Fibroblast of lung (primary cell): ENCODE results near the gene ADD3. TPM values are rescaled to one million over a fixed set of nuclear protein-coding genes. Genes with fewer than 3 reads are reported as not detected.

Experiments
- DNase-seq, 2 donors: peaks; one replicate each; pipeline versions ENCODE4 v3.0.0 to v3.0.0-alpha.2; 2010; ENCODE audit warnings: low read depth in 2 of 2
- H2AFZ ChIP-seq: 2 replicates; pipeline ENCODE4 v1.5.1; 2012; ENCODE audit warnings: low read length, control low read depth, inconsistent platforms
- H3K27ac ChIP-seq: 2 replicates; pipeline ENCODE4 v1.5.1; 2011; ENCODE audit warnings: low read length, control low read depth; ENCODE audit not compliant: insufficient read depth
- H3K27me3 ChIP-seq: 2 replicates; pipeline ENCODE4 v1.5.1; 2011; ENCODE audit warnings: mild to moderate bottlenecking, low read length; ENCODE audit not compliant: control insufficient read depth, insufficient read depth
- H3K36me3 ChIP-seq: 2 replicates; pipeline ENCODE4 v1.5.1; 2011; ENCODE audit warnings: low read length; ENCODE audit not compliant: control insufficient read depth, insufficient read depth
- H3K4me1 ChIP-seq: 2 replicates; pipeline ENCODE4 v1.5.1; 2011; ENCODE audit warnings: low read length; ENCODE audit not compliant: control insufficient read depth, insufficient read depth; ENCODE audit errors: extremely low read depth
- H3K4me2 ChIP-seq: 2 replicates; pipeline ENCODE4 v1.5.1; 2011; ENCODE audit warnings: low read length, control low read depth; ENCODE audit not compliant: insufficient read depth; ENCODE audit errors: extremely low read depth
- H3K4me3 ChIP-seq, 4 experiments: fragments of 200-600 bp in 1 of 4; sonication (generic) in 1 of 4; replicated peaks in 1 of 4; 2 replicates each; pipeline ENCODE4 v1.5.1; 2011 to 2016; ENCODE audit warnings: low read length in 4 of 4, low read depth in 3 of 4, mild to moderate bottlenecking in 3 of 4, control low read depth in 2 of 4, inconsistent platforms in 1 of 4, mixed read lengths in 1 of 4; ENCODE audit not compliant: insufficient read depth in 1 of 4; ENCODE audit errors: control extremely low read depth in 1 of 4
- H3K79me2 ChIP-seq: 2 replicates; pipeline ENCODE4 v1.5.1; 2012; ENCODE audit warnings: mild to moderate bottlenecking, low read length, inconsistent platforms; ENCODE audit not compliant: control insufficient read depth, insufficient read depth
- H3K9ac ChIP-seq: 2 replicates; pipeline ENCODE4 v1.5.1; 2011; ENCODE audit warnings: mild to moderate bottlenecking, low read length, control low read depth; ENCODE audit not compliant: insufficient read depth
- H3K9me3 ChIP-seq: 2 replicates; pipeline ENCODE4 v1.5.1; 2012; ENCODE audit warnings: low read depth, low read length; ENCODE audit not compliant: control insufficient read depth, insufficient read depth
- H4K20me1 ChIP-seq: 2 replicates; pipeline ENCODE4 v1.5.1; 2011; ENCODE audit warnings: low read length; ENCODE audit not compliant: control insufficient read depth, insufficient read depth; ENCODE audit errors: extremely low read depth
- EZH2 ChIP-seq: IDR thresholded peaks from 2 replicates; pipeline ENCODE4 v1.5.1; 2012; ENCODE audit warnings: low read length, control low read depth, mild to moderate bottlenecking; ENCODE audit errors: missing control alignments
- polyA plus RNA-seq, 2 donors: library from polyadenylated mRNA; depleted of rRNA in 1 of 2; stranded (reverse) in 1 of 2; unstranded in 1 of 2; fragments of >200 nt; gene quantifications; 2 replicates each; pipeline ENCODE4 v1.2.1, GENCODE V29; 2011 to 2012; ENCODE audit warnings: missing spikeins in 1 of 2
- total RNA-seq: library from RNA; depleted of rRNA; stranded (reverse); fragments of >200 nt; gene quantifications from 2 replicates; pipeline ENCODE4 v1.2.1, GENCODE V29; 2014
- TF ChIP-seq, protein P1 (sequence below), 2 donors: IDR thresholded peaks in 1 of 2; conservative IDR thresholded peaks in 1 of 2; 1 replicate in 1 of 2; 2 replicates in 1 of 2; pipeline ENCODE4 v1.5.1; 2011 to 2012; ENCODE audit warnings: low read length in 2 of 2, control low read depth in 1 of 2, inconsistent platforms in 1 of 2, low read depth in 1 of 2, mild to moderate bottlenecking in 1 of 2

Gene ADD3
- total and polyA plus RNA-seq, 2 donors (not counting 1 experiment from before 2014, with no cell fraction given): 93.0 to 416 TPM

DNA sequence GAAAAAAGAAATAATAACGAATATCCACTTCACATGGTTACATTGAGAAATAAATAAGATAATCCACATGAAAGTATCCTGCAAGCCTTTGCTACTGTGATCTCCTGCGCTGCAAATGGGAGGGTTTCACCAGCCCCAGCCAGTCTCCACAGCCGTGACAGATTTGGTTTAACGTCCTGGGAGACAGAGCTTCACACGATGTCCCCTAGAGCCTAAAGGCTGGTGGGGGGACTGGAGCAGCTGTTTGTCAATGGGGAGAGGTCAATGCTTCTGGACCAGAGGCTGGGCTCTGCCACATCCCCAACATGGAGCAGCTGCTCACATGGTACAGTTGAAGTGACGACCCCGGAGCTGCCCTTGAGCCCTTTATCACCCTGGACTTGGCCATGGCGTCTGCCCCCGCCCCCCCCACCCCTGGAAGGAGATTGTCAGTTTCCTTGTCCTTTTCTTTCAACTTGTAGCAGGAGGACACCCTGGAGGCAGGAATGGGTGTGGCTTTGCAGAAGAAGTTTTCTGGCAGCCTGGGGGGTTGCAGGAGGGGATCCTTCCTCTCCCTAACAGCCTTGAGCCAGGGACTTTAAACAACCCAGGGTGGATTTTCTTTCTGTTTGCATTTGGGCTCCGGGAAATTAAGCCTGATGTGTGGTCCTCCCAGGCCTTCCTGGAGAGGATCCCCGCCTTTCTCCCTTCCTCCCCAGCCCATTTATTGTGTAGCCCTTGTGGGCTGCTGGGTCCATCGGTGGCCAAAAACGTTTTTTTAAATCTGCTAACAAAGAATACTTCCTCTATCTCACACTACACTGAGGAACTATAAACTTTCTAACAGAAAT lies 162.6 kb downstream of the ADD3 start:
- Histone ChIP-seq H3K4me2 (no peak overlapping the region), H3K27ac (no peak overlapping the region), H3K9me3 (no peaks in the 10 kb centered on the region), H3K4me3 (no peak overlapping the region), H3K79me2 (no peaks in the 10 kb centered on the region), H4K20me1 (no peaks in the 10 kb centered on the region), H3K27me3 (peaks cover 33% of the 10 kb centered on the region), H2AFZ (no peak overlapping the region), H3K4me1 (no peaks in the 10 kb centered on the region), H3K9ac (no peak overlapping the region), H3K36me3 (no peaks in the 10 kb centered on the region)
- DNase-seq: no peak
- TF ChIP-seq, protein P1, sequence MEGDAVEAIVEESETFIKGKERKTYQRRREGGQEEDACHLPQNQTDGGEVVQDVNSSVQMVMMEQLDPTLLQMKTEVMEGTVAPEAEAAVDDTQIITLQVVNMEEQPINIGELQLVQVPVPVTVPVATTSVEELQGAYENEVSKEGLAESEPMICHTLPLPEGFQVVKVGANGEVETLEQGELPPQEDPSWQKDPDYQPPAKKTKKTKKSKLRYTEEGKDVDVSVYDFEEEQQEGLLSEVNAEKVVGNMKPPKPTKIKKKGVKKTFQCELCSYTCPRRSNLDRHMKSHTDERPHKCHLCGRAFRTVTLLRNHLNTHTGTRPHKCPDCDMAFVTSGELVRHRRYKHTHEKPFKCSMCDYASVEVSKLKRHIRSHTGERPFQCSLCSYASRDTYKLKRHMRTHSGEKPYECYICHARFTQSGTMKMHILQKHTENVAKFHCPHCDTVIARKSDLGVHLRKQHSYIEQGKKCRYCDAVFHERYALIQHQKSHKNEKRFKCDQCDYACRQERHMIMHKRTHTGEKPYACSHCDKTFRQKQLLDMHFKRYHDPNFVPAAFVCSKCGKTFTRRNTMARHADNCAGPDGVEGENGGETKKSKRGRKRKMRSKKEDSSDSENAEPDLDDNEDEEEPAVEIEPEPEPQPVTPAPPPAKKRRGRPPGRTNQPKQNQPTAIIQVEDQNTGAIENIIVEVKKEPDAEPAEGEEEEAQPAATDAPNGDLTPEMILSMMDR (conservative IDR thresholded peaks at IDR 0.05 in 1 of 2, IDR thresholded peaks at IDR 0.05 in 1 of 2; ENCODE audit: low read depth in 1 of 2, low read length in 2 of 2): peak in 1 of 2 donors; percentile 14
- no peak for TF ChIP-seq EZH2

DNA sequence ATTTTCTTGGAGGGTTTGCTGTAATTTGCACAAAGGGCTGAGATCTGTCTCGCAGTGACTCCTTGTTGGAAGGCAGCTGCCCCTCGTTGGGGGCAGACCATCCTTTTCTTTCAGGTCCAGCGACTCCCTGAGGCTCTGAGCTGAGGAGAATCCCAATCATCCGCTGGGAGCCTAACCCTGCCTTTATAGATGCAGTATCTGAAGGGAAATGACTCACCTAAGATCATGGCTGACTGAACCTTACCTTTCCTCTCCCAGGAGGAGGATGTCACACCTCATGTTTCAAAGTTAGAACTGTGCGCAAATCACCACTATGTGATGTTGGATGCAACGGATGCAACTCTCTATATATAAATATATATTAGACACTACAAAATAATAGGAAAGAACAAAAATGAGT lies 163.2 kb downstream of the ADD3 start:
- no peaks in the 10 kb centered on the region for H3K9me3 ChIP-seq
- H3K4me3 ChIP-seq: no peak overlapping the region
- H2AFZ ChIP-seq: no peak overlapping the region
- no peaks in the 10 kb centered on the region for H3K4me1 ChIP-seq
- DNase-seq: no peak
- no peak overlapping the region for H3K27ac ChIP-seq
- no peaks in the 10 kb centered on the region for H3K79me2 ChIP-seq
- H3K4me2 ChIP-seq: no peak overlapping the region
- H3K36me3 ChIP-seq: no peaks in the 10 kb centered on the region
- peaks cover 28% of the 10 kb centered on the region for H3K27me3 ChIP-seq
- no peaks in the 10 kb centered on the region for H4K20me1 ChIP-seq
- TF ChIP-seq, protein P1 (conservative IDR thresholded peaks at IDR 0.05 in 1 of 2, IDR thresholded peaks at IDR 0.05 in 1 of 2; ENCODE audit: low read depth in 1 of 2, low read length in 2 of 2): no peak
- no peak for TF ChIP-seq EZH2
- no peak overlapping the region for H3K9ac ChIP-seq

DNA sequence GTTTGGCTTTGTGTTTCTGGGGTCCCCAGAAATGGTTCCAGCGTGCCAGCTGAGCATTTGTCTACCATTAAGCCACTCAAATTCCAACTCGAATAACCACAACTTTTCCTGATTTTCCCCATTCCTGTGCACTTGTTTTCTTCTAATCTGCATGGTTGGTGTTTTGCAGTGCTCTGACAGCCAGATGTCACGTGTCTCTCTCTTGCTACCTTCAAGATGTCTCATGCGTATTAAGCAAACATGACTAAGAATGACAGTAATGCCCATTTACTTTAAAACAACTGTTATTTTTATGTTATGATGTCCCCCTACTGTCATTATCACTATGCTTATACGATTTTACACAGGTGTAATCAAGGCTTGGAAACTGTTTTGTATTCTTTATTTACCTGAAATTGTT lies 164.4 kb downstream of the ADD3 start:
- Histone ChIP-seq H3K4me3 (no peak overlapping the region), H2AFZ (no peak overlapping the region), H3K4me2 (no peak overlapping the region), H3K79me2 (no peaks in the 10 kb centered on the region), H3K9me3 (no peaks in the 10 kb centered on the region), H3K9ac (no peak overlapping the region), H3K36me3 (no peaks in the 10 kb centered on the region), H4K20me1 (no peaks in the 10 kb centered on the region), H3K27me3 (peaks cover 25% of the 10 kb centered on the region), H3K27ac (no peak overlapping the region), H3K4me1 (no peaks in the 10 kb centered on the region)
- TF ChIP-seq EZH2: no peak
- TF ChIP-seq, protein P1 (conservative IDR thresholded peaks at IDR 0.05 in 1 of 2, IDR thresholded peaks at IDR 0.05 in 1 of 2; ENCODE audit: low read depth in 1 of 2, low read length in 2 of 2): no peak
- DNase-seq: no peak
